Activated B cell treated with CpG ODN at 0.5 μM for 24 hours (primary cell): ENCODE measurements around the gene TMEM212. TPM values are rescaled to one million over a fixed set of nuclear protein-coding genes. Genes with fewer than 3 reads are reported as not detected.

Experiments used
- ATAC-seq: fragments of 200-7000 bp; cut with Tn5 transposase; one replicate; pipeline ENCODE4 v1.10.0; 2021; ENCODE audit warnings: low read depth, mild to moderate bottlenecking, moderate library complexity
- CTCF ChIA-PET: fragments of 350-600 bp; sonication (Branson Sonifier 250); formaldehyde crosslinking; loops from one replicate; lab custom pipeline; 2021; ENCODE audit warnings: antibody characterized with exemption; lab: Charles Lee
- POLR2A ChIA-PET: fragments of 350-600 bp; sonication (Branson Sonifier 250); formaldehyde crosslinking; loops from one replicate; lab custom pipeline; 2021; ENCODE audit warnings: antibody characterized with exemption; lab: Charles Lee
- DNase-seq: peaks from one replicate; pipeline ENCODE4 v3.0.0; 2022
- H3K27ac Mint-ChIP-seq: one replicate; pipeline ENCODE4 v1.8.0; 2020; ENCODE audit warnings: mixed read lengths
- H3K27me3 Mint-ChIP-seq: one replicate; pipeline ENCODE4 v1.8.0; 2021; ENCODE audit warnings: mixed read lengths
- H3K36me3 Mint-ChIP-seq: one replicate; pipeline ENCODE4 v1.8.0; 2021; ENCODE audit warnings: low read depth, mixed read lengths
- H3K4me1 Mint-ChIP-seq: one replicate; pipeline ENCODE4 v1.8.0; 2021; ENCODE audit warnings: mixed read lengths
- H3K4me3 Mint-ChIP-seq: one replicate; pipeline ENCODE4 v1.8.0; 2020; ENCODE audit warnings: mild to moderate bottlenecking, mixed read lengths
- H3K9me3 Mint-ChIP-seq: one replicate; pipeline ENCODE4 v1.8.0; 2020; ENCODE audit warnings: mixed read lengths
- intact Hi-C: fragments of 100-400 bp; cut with micrococcal nuclease; formaldehyde crosslinking; loops from one replicate; pipeline ENCODE4 v1.15.1; 2024
- total RNA-seq: library from RNA; stranded (reverse); gene quantifications from 2 replicates; pipeline ENCODE4 v1.2.3, GENCODE V29; 2022
- TF ChIP-seq, protein P1 (sequence below): fragments of 200-600 bp; IDR thresholded peaks from one replicate; pipeline ENCODE4 v1.8.0; 2022; ENCODE audit warnings: antibody characterized with exemption, mild to moderate bottlenecking

The TMEM212 gene
- total RNA-seq, 1 donor from 2014 or later, result not detected

DNA sequence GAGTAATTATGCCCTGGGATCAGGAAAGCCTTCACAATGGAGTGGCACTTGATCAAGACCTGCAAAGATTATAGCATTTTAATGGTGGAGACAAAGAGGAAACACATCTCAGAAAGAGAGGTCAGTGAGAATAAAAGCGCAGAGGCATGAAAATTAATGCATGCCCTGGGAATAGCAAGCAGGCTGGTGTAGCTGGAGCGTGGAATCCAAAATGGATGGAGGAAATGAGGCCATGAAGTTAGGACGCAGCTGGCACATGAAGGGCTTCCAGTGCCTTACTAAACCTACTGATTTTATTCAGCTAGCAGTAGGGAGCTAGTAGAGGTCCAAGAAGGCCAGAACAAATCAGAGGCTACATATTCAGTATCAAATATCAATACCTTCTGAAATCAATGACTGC is 38.1 kb downstream of the TMEM212 start:
- ChIA-PET CTCF (no interaction called here), POLR2A (no interaction called here)
- Mint-ChIP-seq H3K27ac (no peak overlapping the region), H3K4me1 (no peaks in the 10 kb centered on the region), H3K9me3 (no peaks in the 10 kb centered on the region), H3K27me3 (no peaks in the 10 kb centered on the region), H3K4me3 (no peak overlapping the region), H3K36me3 (no peaks in the 10 kb centered on the region)
- TF ChIP-seq, protein P1, sequence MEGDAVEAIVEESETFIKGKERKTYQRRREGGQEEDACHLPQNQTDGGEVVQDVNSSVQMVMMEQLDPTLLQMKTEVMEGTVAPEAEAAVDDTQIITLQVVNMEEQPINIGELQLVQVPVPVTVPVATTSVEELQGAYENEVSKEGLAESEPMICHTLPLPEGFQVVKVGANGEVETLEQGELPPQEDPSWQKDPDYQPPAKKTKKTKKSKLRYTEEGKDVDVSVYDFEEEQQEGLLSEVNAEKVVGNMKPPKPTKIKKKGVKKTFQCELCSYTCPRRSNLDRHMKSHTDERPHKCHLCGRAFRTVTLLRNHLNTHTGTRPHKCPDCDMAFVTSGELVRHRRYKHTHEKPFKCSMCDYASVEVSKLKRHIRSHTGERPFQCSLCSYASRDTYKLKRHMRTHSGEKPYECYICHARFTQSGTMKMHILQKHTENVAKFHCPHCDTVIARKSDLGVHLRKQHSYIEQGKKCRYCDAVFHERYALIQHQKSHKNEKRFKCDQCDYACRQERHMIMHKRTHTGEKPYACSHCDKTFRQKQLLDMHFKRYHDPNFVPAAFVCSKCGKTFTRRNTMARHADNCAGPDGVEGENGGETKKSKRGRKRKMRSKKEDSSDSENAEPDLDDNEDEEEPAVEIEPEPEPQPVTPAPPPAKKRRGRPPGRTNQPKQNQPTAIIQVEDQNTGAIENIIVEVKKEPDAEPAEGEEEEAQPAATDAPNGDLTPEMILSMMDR, result no peak
- ATAC-seq (no peak), DNase-seq (no peak)
- intact Hi-C loops, result no loop called here

DNA sequence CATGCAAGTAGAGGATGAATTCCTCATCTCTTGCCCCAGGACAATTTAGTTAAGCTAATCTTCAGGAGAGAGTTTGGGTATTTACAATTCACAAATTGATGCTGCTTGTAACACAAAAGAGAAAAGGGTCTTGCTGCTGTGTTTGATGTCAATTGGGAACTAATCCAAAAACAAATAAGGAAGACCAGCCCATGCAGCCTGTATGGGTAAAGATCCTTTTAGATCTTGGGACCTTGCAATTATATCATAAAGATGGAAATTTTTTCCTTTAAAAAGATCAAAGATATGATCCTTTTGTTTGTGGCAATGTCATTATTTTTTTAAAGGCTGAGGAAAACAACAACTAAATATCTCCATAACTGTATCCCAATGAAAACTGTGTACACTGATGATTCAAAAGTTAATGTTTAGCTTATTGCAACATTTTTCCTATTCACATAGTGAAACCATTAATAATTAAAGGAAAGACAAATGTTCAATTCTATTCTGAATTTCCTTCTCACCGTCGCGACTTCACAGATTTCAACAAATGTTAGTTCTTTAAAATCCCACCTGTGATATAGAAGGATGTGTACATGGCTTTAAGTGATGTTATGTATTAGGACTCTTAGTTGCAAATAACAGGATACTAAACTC is 40.2 kb downstream of the TMEM212 start:
- TF ChIP-seq, protein P1, result no peak
- intact Hi-C loops, result no loop called here
- no peak for ATAC-seq
- Mint-ChIP-seq H3K9me3 (peaks cover 3% of the 10 kb centered on the region), H3K27me3 (no peaks in the 10 kb centered on the region), H3K27ac (no peak overlapping the region), H3K36me3 (no peaks in the 10 kb centered on the region), H3K4me1 (no peaks in the 10 kb centered on the region), H3K4me3 (no peak overlapping the region)
- ChIA-PET POLR2A (no interaction called here), CTCF (no interaction called here)
- DNase-seq, result no peak

DNA sequence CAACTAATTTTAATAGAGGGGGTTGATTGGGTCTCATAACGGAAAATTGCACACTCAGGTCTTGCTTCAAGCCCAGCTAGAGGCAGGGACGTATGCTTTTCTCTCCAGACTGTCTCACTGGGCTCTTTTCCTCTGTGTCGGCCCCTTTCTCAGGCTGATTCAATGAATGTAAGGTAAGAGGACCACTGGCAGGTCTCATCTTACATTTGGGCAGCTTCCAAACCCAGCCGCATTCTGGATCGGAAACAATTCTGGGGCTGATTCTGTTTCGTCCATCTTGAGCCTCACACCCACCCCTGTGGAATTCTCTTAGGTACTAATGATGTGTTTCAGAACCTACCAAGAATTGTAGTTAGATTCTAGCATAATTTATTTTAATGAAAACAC is 40.7 kb downstream of the TMEM212 start:
- ATAC-seq, result no peak
- CTCF ChIA-PET, result no interaction called here

DNA sequence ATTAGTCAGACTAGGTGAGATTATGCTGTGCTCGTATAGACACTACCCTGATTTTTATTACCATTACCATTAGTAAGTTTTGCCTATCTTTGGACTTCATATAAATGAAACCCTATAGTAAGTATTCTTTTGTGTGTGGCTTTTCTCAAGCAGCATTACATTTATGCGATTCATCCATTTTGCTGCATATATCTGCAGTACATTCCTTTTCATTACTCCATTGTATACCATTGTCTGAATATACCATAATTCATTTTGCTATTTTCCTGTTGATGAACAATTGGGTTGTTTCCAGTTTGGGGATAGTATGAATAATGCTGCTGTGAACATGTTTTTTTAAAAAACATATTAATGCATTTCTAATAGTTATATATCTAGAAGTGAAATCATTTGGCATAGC is 45.3 kb downstream of the TMEM212 start:
- intact Hi-C loops, result no loop called here
- ATAC-seq (no peak), DNase-seq (no peak)
- H3K9me3 Mint-ChIP-seq, result peaks cover 3% of the 10 kb centered on the region
- ChIA-PET POLR2A (no interaction called here), CTCF (no interaction called here)
- H3K27me3 Mint-ChIP-seq, result peaks cover 2% of the 10 kb centered on the region
- no peak overlapping the region for H3K27ac Mint-ChIP-seq
- H3K36me3 Mint-ChIP-seq, result no peaks in the 10 kb centered on the region
- TF ChIP-seq, protein P1, result no peak
- no peak overlapping the region for H3K4me3 Mint-ChIP-seq
- H3K4me1 Mint-ChIP-seq, result no peaks in the 10 kb centered on the region

More for the DNA sequence above, 40.7 kb downstream of the TMEM212 start:
- H3K9me3 Mint-ChIP-seq, result peaks cover 3% of the 10 kb centered on the region
- no peaks in the 10 kb centered on the region for H3K4me1 Mint-ChIP-seq
- TF ChIP-seq, protein P1, result no peak
- intact Hi-C loops, result no loop called here
- POLR2A ChIA-PET, result no interaction called here
- H3K4me3 Mint-ChIP-seq, result no peak overlapping the region
- H3K36me3 Mint-ChIP-seq, result no peaks in the 10 kb centered on the region
- no peak overlapping the region for H3K27ac Mint-ChIP-seq
- DNase-seq, result no peak
- H3K27me3 Mint-ChIP-seq, result no peaks in the 10 kb centered on the region

DNA sequence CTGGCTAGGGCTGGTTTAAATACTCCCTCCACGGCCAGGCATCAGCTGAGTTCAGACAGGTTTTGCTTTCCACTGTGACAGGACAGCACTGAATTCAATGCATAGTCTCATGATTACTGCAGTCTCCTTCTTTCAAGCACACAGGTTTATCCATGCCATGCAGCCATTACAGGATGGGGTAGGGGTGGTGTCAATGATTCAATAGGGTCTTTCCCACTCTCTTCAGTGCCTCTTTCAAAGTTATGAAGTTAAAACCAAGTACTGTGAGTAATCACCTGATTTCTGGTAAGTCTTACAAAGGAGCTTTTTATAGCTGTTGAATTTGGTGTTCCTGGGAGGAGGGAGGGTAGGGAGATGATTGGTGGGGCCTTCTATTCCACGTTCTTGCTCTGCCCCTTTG is 47.2 kb downstream of the TMEM212 start:
- Mint-ChIP-seq H3K27ac (no peak overlapping the region), H3K36me3 (no peaks in the 10 kb centered on the region), H3K4me1 (no peaks in the 10 kb centered on the region), H3K27me3 (peaks cover 5% of the 10 kb centered on the region), H3K4me3 (no peak overlapping the region), H3K9me3 (peaks cover 3% of the 10 kb centered on the region)
- ChIA-PET POLR2A (no interaction called here), CTCF (no interaction called here)
- intact Hi-C loops, result no loop called here
- TF ChIP-seq, protein P1, result no peak
- ATAC-seq, result no peak
- no peak for DNase-seq
